ENCODE measurements around the gene PYM1. TPM values are rescaled to one million over a fixed set of nuclear protein-coding genes. Genes with fewer than 3 reads are reported as not detected.

The PYM1 gene
- polyA plus RNA-seq (2011; rRNA removed): 39.2 and 49.5 TPM in 2 replicates
- 31.8 and 33.8 TPM in 2 replicates for polyA plus RNA-seq (2012; cell fraction: cytosol; rRNA removed)
- 14.2 and 20.4 TPM in 2 replicates for polyA plus RNA-seq (2012; cell fraction: nucleus; rRNA removed)
- 27.0 to 30.6 TPM (median 30.4 TPM) in 3 replicates for polyA plus RNA-seq (2017; fragmentation: RNase III; extraction: RNeasy Plus Mini Kit Qiagen cat#74134 plus additional on column Dnase treatment)
- polyA minus RNA-seq (2011; rRNA and poly(A)+ RNA removed): 23.3 and 23.7 TPM in 2 replicates

DNA sequence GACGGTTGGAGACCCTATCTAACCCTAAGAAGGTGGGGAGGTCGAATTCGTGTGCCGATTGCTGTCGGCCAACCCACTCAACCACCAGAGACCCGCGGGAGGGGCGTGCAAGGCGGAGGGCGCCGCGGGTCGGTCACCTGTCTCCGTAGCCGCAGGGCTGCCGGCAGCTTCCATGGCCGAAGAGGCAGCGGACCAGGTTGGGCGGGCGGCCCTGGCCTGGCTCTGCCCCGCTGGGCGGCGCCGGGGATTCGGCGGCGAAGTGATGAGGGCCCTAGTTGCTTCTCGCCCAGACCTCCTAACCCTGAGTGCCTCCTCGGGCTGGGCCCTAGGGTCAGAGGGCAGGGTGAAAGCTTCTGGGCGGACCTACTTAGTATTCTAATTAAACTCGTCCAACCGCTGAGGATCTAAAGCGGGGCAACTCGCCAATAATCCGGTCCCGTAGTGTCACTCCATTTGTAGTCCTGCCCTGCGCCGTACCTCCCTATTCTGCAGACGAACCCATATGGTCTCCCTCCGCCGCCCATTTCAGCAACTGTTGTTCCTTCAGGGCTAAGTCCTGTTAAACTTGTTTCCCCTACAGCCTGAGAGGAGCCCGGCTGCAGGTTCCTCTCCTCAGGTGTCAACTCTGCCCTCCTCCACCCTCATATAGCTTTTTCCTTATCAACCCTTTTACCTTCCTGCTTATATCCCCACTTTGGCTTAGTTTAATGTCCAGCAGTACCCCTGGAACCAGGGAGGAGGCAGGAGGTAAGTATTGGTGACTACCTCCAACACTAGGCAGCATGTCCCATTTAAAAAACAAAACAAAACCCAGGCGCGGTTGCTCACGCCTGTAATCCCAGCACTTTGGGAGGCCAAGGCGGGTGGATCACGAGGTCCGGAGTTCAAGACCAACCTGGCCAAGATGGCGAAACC is at the start of gene PYM1:
Gene PYM1, minus strand, starts transcription at position 307 of the 915 bp plus-strand sequence. Its CDS starts 133 bp downstream, at position 174.
- Histone ChIP-seq H3K27ac (peak within 1 kb of the TSS; percentile 94 to 96), H3K4me3 (peak within 1 kb of the TSS; percentile 89), H3K9me3 (no peaks in the 10 kb centered on the region), H3K4me2 (peak within 1 kb of the TSS; percentile 90), H3K4me1 (peaks cover 39% of the 10 kb centered on the region)
- ATAC-seq (peak; percentile 54 to 72), DNase-seq (ENCODE audit: low read depth in 1 of 2, low spot score in 1 of 2) (peak; percentile 69 to 85), FAIRE-seq (no peak)
- WGBS (ENCODE audit: missing lambda C conversion rate): 24% methylated on average over 27 of the region's 49 CpGs
- TF ChIP-seq POLR2A (IDR thresholded peaks at IDR 0.05; ENCODE audit: low read length): peak; percentile 55
- TF ChIP-seq HOXA7 (CRISPR knock-in tag; IDR thresholded peaks at IDR 0.05): no peak
- TF ChIP-seq CEBPB (IDR thresholded peaks at IDR 0.05): no peak
- TF ChIP-seq SREBF2 (IDR thresholded peaks at IDR 0.05): no peak
- TF ChIP-seq, protein P1, sequence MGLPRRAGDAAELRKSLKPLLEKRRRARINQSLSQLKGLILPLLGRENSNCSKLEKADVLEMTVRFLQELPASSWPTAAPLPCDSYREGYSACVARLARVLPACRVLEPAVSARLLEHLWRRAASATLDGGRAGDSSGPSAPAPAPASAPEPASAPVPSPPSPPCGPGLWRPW (IDR thresholded peaks at IDR 0.05): no peak
- peak; percentile 47; the same call in 1 of the 2 replicates for TF ChIP-seq PHF8 (IDR thresholded peaks at IDR 0.05; ENCODE audit: borderline replicate concordance, low read depth)
- TF ChIP-seq TP53 (CRISPR knock-in tag; IDR thresholded peaks at IDR 0.05): 0 out of 2 replicates have a peak, but pooled peaks have one; percentile 32
- no peak for TF ChIP-seq HOXB13 (CRISPR knock-in tag; IDR thresholded peaks at IDR 0.05; ENCODE audit: low read depth)
- TF ChIP-seq JUNB (IDR thresholded peaks at IDR 0.05): no peak
- TF ChIP-seq NFE2L2 (conservative IDR thresholded peaks at IDR 0.05; ENCODE audit: low read length): no peak
- TF ChIP-seq HEYL (CRISPR knock-in tag; IDR thresholded peaks at IDR 0.05): no peak
- no peak for TF ChIP-seq RNF2 (IDR thresholded peaks at IDR 0.05; ENCODE audit: borderline replicate concordance, low read depth)
- ChIA-PET CTCF (interaction anchor here (0.5 to 7.7 kb wide), 24 partner anchors 10 to 299 kb away, joined by 3 to 84 read pairs (median 4); partner anchors contain the start of genes DNAJC14, ORMDL2, RAB5B and SARNP), POLR2A (interaction anchor here (0.8 to 2.1 kb wide), 7 partner anchors 46 to 198 kb away, joined by 3 to 12 read pairs (median 3); partner anchors contain the start of genes DNAJC14, ORMDL2, PA2G4 and RAB5B)

DNA sequence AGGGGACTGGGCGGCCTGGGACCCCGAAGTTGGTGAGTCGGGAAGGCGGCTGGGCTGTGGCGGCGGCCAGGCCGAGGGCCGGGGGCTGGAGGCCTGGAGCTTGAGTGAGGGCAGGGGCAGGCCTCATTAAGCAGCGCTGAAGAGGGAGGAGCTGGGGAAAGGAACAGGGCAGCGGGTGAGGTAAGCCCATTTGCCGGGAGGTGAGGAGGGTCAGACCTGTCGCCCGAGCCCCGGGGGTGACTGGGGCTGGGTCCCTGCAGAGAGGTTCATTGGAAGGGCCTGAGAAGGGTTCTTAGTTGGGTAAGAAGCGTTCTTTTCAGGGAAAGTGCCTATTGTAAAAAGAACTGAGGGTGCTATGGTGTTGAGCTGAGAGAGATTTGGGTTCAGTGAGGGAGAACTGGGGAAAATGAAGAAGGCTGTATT is 46.6 kb upstream of the PYM1 start:
- DNase-seq (ENCODE audit: low read depth in 1 of 2, low spot score in 1 of 2) (peak; percentile 56 to 60), FAIRE-seq (no peak), ATAC-seq (peak; percentile 65 to 70)
- ChIA-PET CTCF (interaction anchor here (0.9 to 2.9 kb wide), 15 partner anchors 11 to 235 kb away, joined by 3 to 15 read pairs (median 6); partner anchors contain the start of gene SUOX), POLR2A (interaction anchor here (0.6 to 1.8 kb wide), 16 partner anchors 10 to 245 kb away, joined by 3 to 8 read pairs (median 4); partner anchors contain the start of genes CD63, ESYT1, PA2G4 and PYM1)
- peaks cover 20% of the 10 kb centered on the region; the same call in 2 of the 3 replicates for H3K4me1 ChIP-seq
- H3K4me2 ChIP-seq: peak overlapping the region; percentile 74
- TF ChIP-seq FOSB (CRISPR knock-in tag; IDR thresholded peaks at IDR 0.05) (0 out of 2 replicates have a peak, but pooled peaks have one; percentile 37), CHD2 (IDR thresholded peaks at IDR 0.05; ENCODE audit: low read length, partially characterized antibody) (no peak)
- TF ChIP-seq, protein P1 (IDR thresholded peaks at IDR 0.05): no peak
- TF ChIP-seq, protein P2, sequence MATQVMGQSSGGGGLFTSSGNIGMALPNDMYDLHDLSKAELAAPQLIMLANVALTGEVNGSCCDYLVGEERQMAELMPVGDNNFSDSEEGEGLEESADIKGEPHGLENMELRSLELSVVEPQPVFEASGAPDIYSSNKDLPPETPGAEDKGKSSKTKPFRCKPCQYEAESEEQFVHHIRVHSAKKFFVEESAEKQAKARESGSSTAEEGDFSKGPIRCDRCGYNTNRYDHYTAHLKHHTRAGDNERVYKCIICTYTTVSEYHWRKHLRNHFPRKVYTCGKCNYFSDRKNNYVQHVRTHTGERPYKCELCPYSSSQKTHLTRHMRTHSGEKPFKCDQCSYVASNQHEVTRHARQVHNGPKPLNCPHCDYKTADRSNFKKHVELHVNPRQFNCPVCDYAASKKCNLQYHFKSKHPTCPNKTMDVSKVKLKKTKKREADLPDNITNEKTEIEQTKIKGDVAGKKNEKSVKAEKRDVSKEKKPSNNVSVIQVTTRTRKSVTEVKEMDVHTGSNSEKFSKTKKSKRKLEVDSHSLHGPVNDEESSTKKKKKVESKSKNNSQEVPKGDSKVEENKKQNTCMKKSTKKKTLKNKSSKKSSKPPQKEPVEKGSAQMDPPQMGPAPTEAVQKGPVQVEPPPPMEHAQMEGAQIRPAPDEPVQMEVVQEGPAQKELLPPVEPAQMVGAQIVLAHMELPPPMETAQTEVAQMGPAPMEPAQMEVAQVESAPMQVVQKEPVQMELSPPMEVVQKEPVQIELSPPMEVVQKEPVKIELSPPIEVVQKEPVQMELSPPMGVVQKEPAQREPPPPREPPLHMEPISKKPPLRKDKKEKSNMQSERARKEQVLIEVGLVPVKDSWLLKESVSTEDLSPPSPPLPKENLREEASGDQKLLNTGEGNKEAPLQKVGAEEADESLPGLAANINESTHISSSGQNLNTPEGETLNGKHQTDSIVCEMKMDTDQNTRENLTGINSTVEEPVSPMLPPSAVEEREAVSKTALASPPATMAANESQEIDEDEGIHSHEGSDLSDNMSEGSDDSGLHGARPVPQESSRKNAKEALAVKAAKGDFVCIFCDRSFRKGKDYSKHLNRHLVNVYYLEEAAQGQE (IDR thresholded peaks at IDR 0.05): no peak
- peak overlapping the region; percentile 93 for H3K4me3 ChIP-seq
- no peaks in the 10 kb centered on the region for H3K9me3 ChIP-seq
- 2% methylated on average over 14 of the region's 15 CpGs for WGBS (ENCODE audit: missing lambda C conversion rate)
- peak overlapping the region; percentile 94 to 95 for H3K27ac ChIP-seq

All from A549 (cell line).